Sigmoid colon (tissue), 7 donors: ENCODE measurements around the gene MACROH2A1. TPM values are rescaled to one million over a fixed set of nuclear protein-coding genes. Genes with fewer than 3 reads are reported as not detected.

ENCODE experiments used
- DNase-seq: peaks from one replicate; pipeline ENCODE4 v3.0.0-alpha.2; 2019
- H3K27ac ChIP-seq, 4 donors: fragments of 200-600 bp; sonication (generic); one replicate each; pipeline ENCODE4 v1.5.1; 2016 to 2019; ENCODE audit warnings: mild to moderate bottlenecking in 1 of 4
- H3K27me3 ChIP-seq, 3 donors: fragments of 200-600 bp; sonication (generic); one replicate each; pipeline ENCODE4 v1.5.1; 2019; ENCODE audit warnings: mild to moderate bottlenecking in 1 of 3
- H3K36me3 ChIP-seq, 4 donors: fragments of 200-600 bp; sonication (generic); one replicate each; pipeline ENCODE4 v1.5.1; 2016 to 2019
- H3K4me1 ChIP-seq, 4 donors: fragments of 200-600 bp; sonication (generic); one replicate each; pipeline ENCODE4 v1.5.1; 2017 to 2019
- H3K4me3 ChIP-seq, 4 donors: fragments of 200-600 bp; sonication (generic); one replicate each; pipeline ENCODE4 v1.5.1; 2017 to 2019; ENCODE audit warnings: mild to moderate bottlenecking in 2 of 4, moderate library complexity in 1 of 4
- H3K9me3 ChIP-seq, 4 donors: fragments of 200-600 bp in 3 of 4; sonication (generic) in 3 of 4; one replicate each; pipeline versions ENCODE4 v1.5.1 to v1.6.1; 2013 to 2019
- EP300 ChIP-seq, 4 donors: sonication (generic); formaldehyde crosslinking; IDR thresholded peaks; one replicate each; pipeline ENCODE4 v1.6.1; 2017; ENCODE audit warnings: antibody characterized with exemption in 4 of 4
- POLR2A ChIP-seq, 2 donors: fragments of 450-650 bp; IDR thresholded peaks; one replicate each; pipeline ENCODE4 v1.6.1; 2016; ENCODE audit warnings: antibody characterized with exemption in 2 of 2, mild to moderate bottlenecking in 2 of 2, moderate library complexity in 2 of 2
- POLR2AphosphoS5 ChIP-seq, 4 donors: sonication (generic); formaldehyde crosslinking; IDR thresholded peaks; one replicate each; pipeline ENCODE4 v1.6.1; 2017; ENCODE audit warnings: antibody characterized with exemption in 4 of 4
- WGBS, 2 donors: extraction: QIAGEN DNeasy Blood & Tissue Kit; methylation state at CpG; one replicate each; pipeline ENCODE4 v1.1.7; 2013; 5-methylcytosine and 5-hydroxymethylcytosine counted together
- intact Hi-C: fragments of 100-400 bp; cut with DNase I; formaldehyde crosslinking; loops from one replicate; pipeline ENCODE4 v1.15.1; 2023
- polyA plus RNA-seq, 3 donors: library from polyadenylated mRNA; stranded (reverse); fragments of 200-250 nt; gene quantifications; one replicate each; pipeline ENCODE4 v1.2.3, GENCODE V29; 2013
- total RNA-seq, 4 donors: library from RNA; depleted of rRNA; stranded (reverse); fragments of >200 nt; gene quantifications; one replicate each; pipeline ENCODE4 v1.1.0, GENCODE V29; 2016
- TF ChIP-seq, protein P1 (sequence below), 4 experiments: fragments of 450-650 bp in 3 of 4; fragments of 200-600 bp in 1 of 4; IDR thresholded peaks; one replicate each; pipeline ENCODE4 v1.5.1; 2016 to 2019; ENCODE audit warnings: antibody characterized with exemption in 4 of 4, mild to moderate bottlenecking in 3 of 4, moderate library complexity in 2 of 4
- donor health status: healthy with polysubstance abuse.
- donor health status: Bipolar disorder and iron deficiency.
- donor health status: healthy.

The MACROH2A1 gene
- total and polyA plus RNA-seq, 7 donors, result 123 to 202 (median 175) TPM

DNA sequence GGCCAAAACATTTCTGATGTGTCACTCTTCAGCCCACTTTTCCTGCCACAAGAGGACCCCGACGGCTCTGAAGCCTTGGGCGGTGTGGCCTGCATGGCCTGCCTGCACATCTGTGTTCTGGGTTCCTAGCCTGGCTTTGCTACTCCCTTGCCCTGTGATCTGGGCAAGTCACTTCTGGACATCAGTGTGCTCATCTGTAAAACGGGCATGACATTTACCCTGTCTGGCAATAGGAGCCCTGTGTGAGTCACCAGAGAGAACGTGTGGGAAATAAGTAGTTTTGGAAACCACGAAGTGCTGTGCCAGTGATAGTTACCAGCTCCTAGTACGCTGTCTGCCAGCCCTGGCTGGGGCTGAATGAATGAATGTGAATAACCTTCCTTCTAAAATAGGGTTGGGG lies 90.8 kb downstream of the MACROH2A1 start:
- Histone ChIP-seq H3K36me3 (no peaks in the 10 kb centered on the region), H3K4me3 (no peak overlapping the region), H3K27me3 (no peaks in the 10 kb centered on the region), H3K9me3 (no peaks in the 10 kb centered on the region), H3K4me1 (peaks cover 0 to 4% (median 0%) of the 10 kb centered on the region in 4 donors), H3K27ac (no peak overlapping the region)
- TF ChIP-seq, protein P1, sequence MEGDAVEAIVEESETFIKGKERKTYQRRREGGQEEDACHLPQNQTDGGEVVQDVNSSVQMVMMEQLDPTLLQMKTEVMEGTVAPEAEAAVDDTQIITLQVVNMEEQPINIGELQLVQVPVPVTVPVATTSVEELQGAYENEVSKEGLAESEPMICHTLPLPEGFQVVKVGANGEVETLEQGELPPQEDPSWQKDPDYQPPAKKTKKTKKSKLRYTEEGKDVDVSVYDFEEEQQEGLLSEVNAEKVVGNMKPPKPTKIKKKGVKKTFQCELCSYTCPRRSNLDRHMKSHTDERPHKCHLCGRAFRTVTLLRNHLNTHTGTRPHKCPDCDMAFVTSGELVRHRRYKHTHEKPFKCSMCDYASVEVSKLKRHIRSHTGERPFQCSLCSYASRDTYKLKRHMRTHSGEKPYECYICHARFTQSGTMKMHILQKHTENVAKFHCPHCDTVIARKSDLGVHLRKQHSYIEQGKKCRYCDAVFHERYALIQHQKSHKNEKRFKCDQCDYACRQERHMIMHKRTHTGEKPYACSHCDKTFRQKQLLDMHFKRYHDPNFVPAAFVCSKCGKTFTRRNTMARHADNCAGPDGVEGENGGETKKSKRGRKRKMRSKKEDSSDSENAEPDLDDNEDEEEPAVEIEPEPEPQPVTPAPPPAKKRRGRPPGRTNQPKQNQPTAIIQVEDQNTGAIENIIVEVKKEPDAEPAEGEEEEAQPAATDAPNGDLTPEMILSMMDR (IDR thresholded peaks at IDR 0.05), result no peak
- no peak for TF ChIP-seq EP300 (IDR thresholded peaks at IDR 0.05)
- TF ChIP-seq POLR2AphosphoS5 (IDR thresholded peaks at IDR 0.05), result no peak
- TF ChIP-seq POLR2A (IDR thresholded peaks at IDR 0.05), result no peak
- intact Hi-C loops, result no loop called here
- WGBS, 2 donors, result 86 to 87% methylated on average over 7 of the region's 7 CpGs
- no peak for DNase-seq

- 86 to 94% methylated on average over 23 of the region's 23 CpGs for WGBS, 2 donors
- intact Hi-C loops, result no loop called here
- Histone ChIP-seq H3K36me3 (no peaks in the 10 kb centered on the region), H3K27me3 (no peaks in the 10 kb centered on the region), H3K4me1 (peaks cover 0 to 4% (median 0%) of the 10 kb centered on the region in 4 donors), H3K4me3 (no peak overlapping the region), H3K9me3 (no peaks in the 10 kb centered on the region), H3K27ac (no peak overlapping the region)
- TF ChIP-seq, protein P1 (IDR thresholded peaks at IDR 0.05), result no peak
- TF ChIP-seq POLR2A (IDR thresholded peaks at IDR 0.05), result no peak
- TF ChIP-seq POLR2AphosphoS5 (IDR thresholded peaks at IDR 0.05), result no peak
- TF ChIP-seq EP300 (IDR thresholded peaks at IDR 0.05), result no peak
- DNase-seq, result no peak
Measured at GRCh38 chr5:135307143-135307903, 91.7 kb downstream of the MACROH2A1 start.

DNA sequence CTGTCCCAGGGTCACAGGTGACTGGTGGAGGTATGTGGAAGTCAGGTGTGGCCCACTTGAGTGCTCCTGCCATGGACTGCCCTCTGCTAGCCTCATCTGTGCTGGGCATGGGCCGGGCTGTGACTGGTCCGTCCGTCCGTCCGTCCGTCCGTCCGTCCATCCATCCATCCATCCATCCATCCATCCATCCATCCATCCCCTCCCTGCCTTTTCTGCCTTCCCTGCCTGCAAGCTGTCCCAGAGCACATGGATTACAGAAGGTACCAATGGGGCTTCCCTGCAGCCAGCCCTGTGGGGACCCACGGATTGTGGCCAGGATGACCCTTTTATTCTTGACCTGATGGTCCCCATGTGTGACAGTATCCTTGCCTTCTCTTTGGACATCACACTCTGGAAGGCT lies 92.5 kb downstream of the MACROH2A1 start:
- DNase-seq, result no peak
- TF ChIP-seq POLR2A (IDR thresholded peaks at IDR 0.05) (no peak), EP300 (IDR thresholded peaks at IDR 0.05) (no peak), POLR2AphosphoS5 (IDR thresholded peaks at IDR 0.05) (no peak)
- TF ChIP-seq, protein P1 (IDR thresholded peaks at IDR 0.05), result no peak
- 88 to 95% methylated on average over 9 of the region's 9 CpGs for WGBS, 2 donors
- Histone ChIP-seq H3K4me3 (no peak overlapping the region), H3K27me3 (no peaks in the 10 kb centered on the region), H3K4me1 (peaks cover 0 to 4% (median 0%) of the 10 kb centered on the region in 4 donors), H3K36me3 (no peaks in the 10 kb centered on the region), H3K27ac (no peak overlapping the region), H3K9me3 (no peaks in the 10 kb centered on the region)
- intact Hi-C loops, result no loop called here

DNA sequence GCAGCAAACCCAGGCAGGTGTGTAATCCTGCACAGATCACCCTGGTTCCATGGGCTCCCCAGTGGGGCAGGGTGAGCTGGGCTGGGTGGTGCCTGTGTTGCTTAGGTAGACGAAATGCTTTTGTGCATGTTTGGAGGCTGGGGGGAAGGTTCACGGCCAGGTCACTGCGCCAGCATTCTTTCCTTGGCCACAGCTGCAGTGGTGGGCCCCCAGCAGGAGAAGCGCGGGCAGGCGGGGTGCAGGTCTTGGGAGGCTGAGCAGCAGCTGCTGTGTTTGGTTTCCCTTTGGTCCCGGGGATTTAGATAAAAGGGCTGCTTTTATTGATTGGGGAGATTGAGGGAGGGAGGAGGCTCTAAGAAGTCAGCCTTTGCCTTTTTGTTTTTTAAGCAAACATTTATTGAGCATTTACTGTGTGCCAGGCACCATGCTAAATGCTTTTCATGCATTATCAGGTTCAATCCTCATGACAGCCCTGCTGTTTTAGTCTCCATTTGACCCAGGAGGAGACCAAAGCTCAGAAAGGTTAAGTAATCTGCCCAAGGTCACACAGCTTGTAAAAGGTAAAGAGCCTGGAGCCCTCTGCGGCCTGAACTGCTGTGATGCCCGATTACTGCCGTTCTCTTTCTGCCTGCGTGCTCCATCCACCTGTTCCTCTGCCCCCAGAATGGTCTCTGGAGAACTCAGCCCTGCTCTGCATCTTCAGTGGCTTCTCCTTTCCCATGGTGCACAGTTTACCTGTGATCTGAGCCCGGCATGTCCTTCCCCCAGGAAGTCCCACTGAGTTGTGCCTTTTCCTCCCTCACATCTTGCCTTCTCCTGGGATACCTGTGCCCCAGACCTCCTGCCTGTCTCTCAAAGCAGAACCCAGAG lies 94.4 kb downstream of the MACROH2A1 start:
- no peak for TF ChIP-seq POLR2AphosphoS5 (IDR thresholded peaks at IDR 0.05)
- no peak for TF ChIP-seq EP300 (IDR thresholded peaks at IDR 0.05)
- no peak for TF ChIP-seq POLR2A (IDR thresholded peaks at IDR 0.05)
- TF ChIP-seq, protein P1 (IDR thresholded peaks at IDR 0.05), result no peak
- no peaks in the 10 kb centered on the region for H3K27me3 ChIP-seq
- peaks cover 0 to 4% (median 0%) of the 10 kb centered on the region in 4 donors for H3K4me1 ChIP-seq
- H3K36me3 ChIP-seq, result no peaks in the 10 kb centered on the region
- intact Hi-C loops, result no loop called here
- DNase-seq, result no peak
- H3K4me3 ChIP-seq, result no peak overlapping the region
- H3K9me3 ChIP-seq, result no peaks in the 10 kb centered on the region
- H3K27ac ChIP-seq, result no peak overlapping the region
- WGBS, 2 donors, result 77 to 78% methylated on average over 12 of the region's 12 CpGs
